Left lung (tissue), 10 donors: ENCODE measurements around the gene HTRA3. TPM values are rescaled to one million over a fixed set of nuclear protein-coding genes. Genes with fewer than 3 reads are reported as not detected.

Experiments
- ATAC-seq: fragments of 200-7000 bp; cut with Tn5 transposase; one replicate; pipeline ENCODE4 v1.9.1; 2020; ENCODE audit warnings: moderate library complexity
- DNase-seq, 4 donors: peaks; one replicate each; pipeline ENCODE4 v3.0.0-alpha.2; 2013 to 2020
- H3K27ac ChIP-seq, 2 donors: fragments of 200-600 bp; sonication (generic) in 1 of 2; one replicate each; pipeline versions ENCODE4 v1.5.0 to v1.8.0; 2020 to 2021
- H3K27me3 ChIP-seq, 2 donors: fragments of 200-600 bp; sonication (generic) in 1 of 2; one replicate each; pipeline versions ENCODE4 v1.5.0 to v1.8.0; 2020 to 2021
- H3K36me3 ChIP-seq, 2 donors: fragments of 200-600 bp; sonication (generic) in 1 of 2; one replicate each; pipeline versions ENCODE4 v1.5.0 to v1.8.0; 2020 to 2021
- H3K4me1 ChIP-seq, 2 donors: fragments of 200-600 bp; one replicate each; pipeline ENCODE4 v1.8.0; 2021
- H3K4me3 ChIP-seq, 2 donors: fragments of 200-600 bp; sonication (generic) in 1 of 2; one replicate each; pipeline versions ENCODE4 v1.5.0 to v1.8.0; 2020 to 2021; ENCODE audit warnings: mild to moderate bottlenecking in 1 of 2
- H3K9me3 ChIP-seq, 2 donors: fragments of 200-600 bp; sonication (generic) in 1 of 2; one replicate each; pipeline versions ENCODE4 v1.5.0 to v1.8.0; 2020 to 2021
- intact Hi-C, 2 donors: fragments of 100-400 bp; cut with DNase I; formaldehyde crosslinking; loops; one replicate each; pipeline versions ENCODE4 v1.11.2 to v1.14.2; 2022
- polyA plus RNA-seq, 6 donors: library from polyadenylated mRNA; unstranded; fragments of 120-200 nt; gene quantifications; one replicate each; pipeline ENCODE4 v1.2.1, GENCODE V29; 2013; ENCODE audit not compliant: insufficient read length in 6 of 6
- total RNA-seq, 2 donors: library from RNA; stranded (reverse); fragmentation: NEBNext Ultra II Directional; extraction: Animal tissue kit (Norgen Biotek cat#: 25700); gene quantifications; one replicate each; pipeline ENCODE4 v1.2.1, GENCODE V29; 2021
- TF ChIP-seq, protein P1 (sequence below), 2 donors: fragments of 200-600 bp; sonication (generic) in 1 of 2; IDR thresholded peaks; one replicate each; pipeline versions ENCODE4 v1.5.0 to v1.8.0; 2021; ENCODE audit warnings: antibody characterized with exemption in 2 of 2
- donor health status: DM: no; HTN: yes; CAD: no.
- donor health status: DM: no; HTN: no; CAD: no.

The HTRA3 gene
- total and polyA plus RNA-seq, 8 donors: 9.7 to 18.3 (median 12.1) TPM

DNA sequence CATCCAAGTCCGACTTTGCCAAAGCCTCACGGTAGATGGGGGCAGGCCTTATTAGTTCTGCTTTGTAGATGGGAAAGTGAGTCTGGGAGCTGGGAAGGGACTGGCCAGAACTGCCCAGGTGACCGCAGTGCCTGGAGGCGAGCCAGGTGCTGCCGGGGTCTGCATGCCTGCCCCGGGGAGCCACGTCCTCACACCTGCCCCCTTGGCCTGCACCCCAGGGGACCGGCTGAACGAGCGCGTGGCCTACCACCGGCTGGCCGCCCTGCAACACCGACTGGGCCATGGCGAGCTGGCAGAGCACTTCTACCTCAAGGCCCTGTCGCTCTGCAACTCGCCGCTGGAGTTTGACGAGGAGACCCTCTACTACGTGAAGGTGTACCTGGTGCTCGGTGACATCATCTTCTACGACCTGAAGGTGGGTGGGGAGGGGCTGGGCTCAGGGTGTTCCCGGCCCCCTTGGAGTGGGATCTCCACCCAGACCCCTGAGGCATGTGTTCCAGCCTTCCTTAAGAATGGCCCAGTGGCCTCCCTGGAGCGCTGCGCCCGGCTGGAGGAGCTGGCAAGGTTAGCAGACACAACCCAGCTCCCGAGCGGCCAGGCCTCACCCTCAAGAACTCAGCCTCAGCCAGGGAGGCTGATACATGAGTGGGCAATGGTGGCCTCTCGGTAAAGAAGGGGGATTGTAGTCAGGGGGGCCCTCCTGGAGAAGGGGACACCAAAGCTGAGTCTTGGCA lies 32.1 kb upstream of the HTRA3 start:
- ATAC-seq: no peak
- Histone ChIP-seq H3K27me3 (no peaks in the 10 kb centered on the region), H3K36me3 (peaks cover 0 to 90% of the 10 kb centered on the region in 2 donors), H3K27ac (no peak overlapping the region), H3K4me1 (peaks cover 0 to 7% of the 10 kb centered on the region in 2 donors), H3K9me3 (no peaks in the 10 kb centered on the region), H3K4me3 (no peak overlapping the region)
- TF ChIP-seq, protein P1, sequence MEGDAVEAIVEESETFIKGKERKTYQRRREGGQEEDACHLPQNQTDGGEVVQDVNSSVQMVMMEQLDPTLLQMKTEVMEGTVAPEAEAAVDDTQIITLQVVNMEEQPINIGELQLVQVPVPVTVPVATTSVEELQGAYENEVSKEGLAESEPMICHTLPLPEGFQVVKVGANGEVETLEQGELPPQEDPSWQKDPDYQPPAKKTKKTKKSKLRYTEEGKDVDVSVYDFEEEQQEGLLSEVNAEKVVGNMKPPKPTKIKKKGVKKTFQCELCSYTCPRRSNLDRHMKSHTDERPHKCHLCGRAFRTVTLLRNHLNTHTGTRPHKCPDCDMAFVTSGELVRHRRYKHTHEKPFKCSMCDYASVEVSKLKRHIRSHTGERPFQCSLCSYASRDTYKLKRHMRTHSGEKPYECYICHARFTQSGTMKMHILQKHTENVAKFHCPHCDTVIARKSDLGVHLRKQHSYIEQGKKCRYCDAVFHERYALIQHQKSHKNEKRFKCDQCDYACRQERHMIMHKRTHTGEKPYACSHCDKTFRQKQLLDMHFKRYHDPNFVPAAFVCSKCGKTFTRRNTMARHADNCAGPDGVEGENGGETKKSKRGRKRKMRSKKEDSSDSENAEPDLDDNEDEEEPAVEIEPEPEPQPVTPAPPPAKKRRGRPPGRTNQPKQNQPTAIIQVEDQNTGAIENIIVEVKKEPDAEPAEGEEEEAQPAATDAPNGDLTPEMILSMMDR (IDR thresholded peaks at IDR 0.05): no peak
- DNase-seq: peak in 1 of 4 donors; percentile 78
- intact Hi-C loops: loop anchor here (5.0 to 10.0 kb wide), 2 partner anchors 165 to 167 kb away; no protein-coding TSS in a partner anchor

DNA sequence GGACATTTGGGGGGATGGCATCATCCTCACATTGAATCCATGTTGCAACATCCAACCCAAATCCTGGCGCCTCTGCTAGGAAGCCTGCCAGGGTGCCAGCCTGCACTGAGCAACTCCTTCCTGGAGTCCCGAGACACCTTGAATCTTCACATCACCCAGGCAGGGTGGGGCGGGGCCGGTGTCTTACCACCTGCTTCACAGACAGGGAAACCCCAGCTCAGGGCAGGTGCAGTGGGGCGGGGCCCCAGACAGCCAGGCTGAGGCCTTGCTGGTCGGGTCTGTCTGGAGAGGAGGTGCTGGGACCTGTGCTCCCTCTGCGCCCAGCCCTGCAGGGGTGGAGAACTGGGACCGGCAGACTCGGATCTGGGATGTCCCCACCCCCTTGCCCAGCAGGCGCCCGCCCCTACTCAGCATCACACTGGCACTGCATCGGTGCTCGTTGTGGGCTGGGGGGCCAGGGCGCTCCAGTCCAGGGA lies 31.5 kb upstream of the HTRA3 start:
- no peaks in the 10 kb centered on the region for H3K9me3 ChIP-seq
- TF ChIP-seq, protein P1 (IDR thresholded peaks at IDR 0.05): no peak
- intact Hi-C loops: loop anchor here (5.0 to 10.0 kb wide), 2 partner anchors 164 to 167 kb away; no protein-coding TSS in a partner anchor
- no peaks in the 10 kb centered on the region for H3K27me3 ChIP-seq
- H3K4me3 ChIP-seq: no peak overlapping the region
- H3K36me3 ChIP-seq: peaks cover 0 to 84% of the 10 kb centered on the region in 2 donors
- H3K4me1 ChIP-seq: peaks cover 0 to 7% of the 10 kb centered on the region in 2 donors
- DNase-seq: no peak
- H3K27ac ChIP-seq: no peak overlapping the region
- no peak for ATAC-seq

DNA sequence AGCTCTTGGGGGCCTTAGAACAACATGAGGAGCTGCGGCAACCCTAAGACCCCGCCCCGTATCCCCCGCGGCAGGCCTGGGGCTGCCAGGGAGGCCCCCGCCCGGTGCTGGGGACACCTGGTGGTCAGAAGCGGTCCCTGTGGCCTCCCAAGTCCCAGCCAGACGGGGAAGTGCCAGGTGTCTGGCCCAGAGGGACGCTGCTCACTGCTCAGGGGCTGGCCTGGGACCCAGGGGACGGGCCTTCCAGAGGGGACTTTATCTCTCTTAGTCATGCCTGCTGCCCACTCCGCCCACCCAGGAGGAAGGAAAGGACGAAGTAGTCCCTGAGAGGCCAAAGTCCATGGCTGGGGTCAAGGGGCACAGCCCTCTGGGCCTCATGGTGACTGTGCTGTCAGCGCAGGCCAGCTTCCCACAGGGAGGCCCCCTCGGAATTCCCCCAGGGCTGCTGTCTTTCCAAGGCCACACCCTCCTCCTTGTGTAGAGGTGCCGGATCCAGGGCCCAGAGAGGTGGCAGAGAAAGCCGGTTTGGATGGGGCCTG lies 31.0 kb upstream of the HTRA3 start:
- no peak overlapping the region for H3K27ac ChIP-seq
- ATAC-seq: no peak
- H3K4me1 ChIP-seq: peaks cover 0 to 7% of the 10 kb centered on the region in 2 donors
- H3K36me3 ChIP-seq: peaks cover 0 to 79% of the 10 kb centered on the region in 2 donors
- no peaks in the 10 kb centered on the region for H3K27me3 ChIP-seq
- peak in 1 of 4 donors; percentile 76 for DNase-seq
- no peaks in the 10 kb centered on the region for H3K9me3 ChIP-seq
- TF ChIP-seq, protein P1 (IDR thresholded peaks at IDR 0.05): peak in 1 of 2 donors; percentile 19
- H3K4me3 ChIP-seq: no peak overlapping the region
- intact Hi-C loops: loop anchor here (5.0 to 10.0 kb wide), 2 partner anchors 164 to 166 kb away; no protein-coding TSS in a partner anchor

DNA sequence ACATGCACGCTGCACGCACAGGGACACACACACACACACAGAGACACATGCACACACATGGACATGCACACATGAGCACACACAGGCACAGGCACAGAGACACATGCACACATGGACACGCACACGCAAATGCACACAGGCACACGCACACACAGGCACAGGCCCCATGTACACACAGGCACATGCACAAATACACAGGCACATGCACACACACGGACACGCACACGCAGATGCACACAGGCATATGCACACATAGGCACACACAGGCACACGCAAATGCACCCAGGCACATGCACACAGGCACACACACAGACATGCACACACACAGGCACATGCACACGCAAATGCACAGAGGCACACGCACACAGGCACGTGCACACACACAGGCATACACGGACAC lies 30.3 kb upstream of the HTRA3 start:
- TF ChIP-seq, protein P1 (IDR thresholded peaks at IDR 0.05): no peak
- no peak for ATAC-seq
- peaks cover 0 to 7% of the 10 kb centered on the region in 2 donors for H3K4me1 ChIP-seq
- peaks cover 0 to 72% of the 10 kb centered on the region in 2 donors for H3K36me3 ChIP-seq
- H3K9me3 ChIP-seq: no peaks in the 10 kb centered on the region
- DNase-seq: peak in 1 of 4 donors; percentile 43
- no peak overlapping the region for H3K27ac ChIP-seq
- no peak overlapping the region for H3K4me3 ChIP-seq
- intact Hi-C loops: loop anchor here (5.0 to 10.0 kb wide), 2 partner anchors 163 to 166 kb away; no protein-coding TSS in a partner anchor
- H3K27me3 ChIP-seq: no peaks in the 10 kb centered on the region

DNA sequence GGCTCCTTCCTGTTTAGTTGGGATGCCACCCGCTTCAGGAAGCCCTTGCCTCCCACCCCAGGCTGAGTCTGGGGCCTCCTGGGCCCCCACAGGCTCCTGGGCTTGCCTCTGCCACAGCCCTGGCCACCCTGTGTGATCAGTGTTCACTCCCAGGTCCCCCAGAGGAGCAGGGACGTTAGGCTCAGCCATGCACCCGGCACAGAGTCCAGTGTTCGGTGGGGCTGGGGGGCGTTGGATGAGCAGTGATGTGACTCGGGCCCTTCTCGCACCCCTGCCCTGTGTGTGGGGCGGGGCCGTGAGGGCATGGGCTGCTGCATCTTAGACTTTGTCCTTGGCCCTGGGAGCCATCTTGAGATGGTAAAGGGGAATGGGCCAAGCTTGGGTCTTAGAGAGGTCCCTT lies 29.9 kb upstream of the HTRA3 start:
- no peak for ATAC-seq
- Histone ChIP-seq H3K27me3 (no peaks in the 10 kb centered on the region), H3K4me1 (peaks cover 0 to 7% of the 10 kb centered on the region in 2 donors)

More for the DNA sequence above, 29.9 kb upstream of the HTRA3 start:
- Histone ChIP-seq H3K4me3 (no peak overlapping the region), H3K9me3 (no peaks in the 10 kb centered on the region), H3K27ac (no peak overlapping the region), H3K36me3 (peaks cover 0 to 68% of the 10 kb centered on the region in 2 donors)
- peak in 1 of 4 donors; percentile 69 for DNase-seq
- TF ChIP-seq, protein P1 (IDR thresholded peaks at IDR 0.05): no peak
- intact Hi-C loops: loop anchor here (5.0 to 10.0 kb wide), 2 partner anchors 163 to 165 kb away; no protein-coding TSS in a partner anchor
